GM21576 (cell line): ENCODE results near the gene APBB2.
A peak's percentile ranks its signal among the peaks of the same experiment; 100 is the strongest.
"Not testable (repeated sequence)": the region's sequence is repeated elsewhere in the genome, so short reads cannot be mapped to it uniquely, and the experiment has no call there.

ENCODE experiments used
- ATAC-seq: cut with Tn5 transposase; IDR thresholded peaks from one replicate; pipeline ENCODE4 v1.9.1; 2021; ENCODE audit warnings: mild to moderate bottlenecking, moderate library complexity; ENCODE audit not compliant: unreplicated experiment

APBB2 gene

GRCh38 chr4:40840255-40840984 lies 373.9 kb downstream of the APBB2 start:
- peak; percentile 50 for ATAC-seq

GRCh38 chr4:40838742-40839141 lies 375.6 kb downstream of the APBB2 start:
- ATAC-seq = no peak

GRCh38 chr4:40837094-40837870 lies 377.1 kb downstream of the APBB2 start:
- ATAC-seq = no peak

- no peak for ATAC-seq
Observed at GRCh38 chr4:40833212-40833611, 381.1 kb downstream of the APBB2 start.

GRCh38 chr4:40832175-40832574 lies 382.2 kb downstream of the APBB2 start:
- no peak for ATAC-seq

GRCh38 chr4:40831146-40831907 lies 383.0 kb downstream of the APBB2 start:
- no peak for ATAC-seq

GRCh38 chr4:40829586-40829985 lies 384.8 kb downstream of the APBB2 start:
- no peak for ATAC-seq

GRCh38 chr4:40828661-40829060 lies 385.7 kb downstream of the APBB2 start:
- ATAC-seq = no peak

GRCh38 chr4:40827758-40828157 lies 386.6 kb downstream of the APBB2 start:
- no peak for ATAC-seq

GRCh38 chr4:40826821-40827220 lies 387.5 kb downstream of the APBB2 start:
- ATAC-seq = no peak

- no peak for ATAC-seq
Observed at GRCh38 chr4:40825014-40825838, 389.1 kb downstream of the APBB2 start.

GRCh38 chr4:40822420-40823166 lies 391.7 kb downstream of the APBB2 start:
- ATAC-seq = no peak

GRCh38 chr4:40820101-40820500 lies 394.2 kb downstream of the APBB2 start:
- ATAC-seq = no peak

- not testable (repeated sequence) for ATAC-seq
Observed at GRCh38 chr4:40817157-40817556, 397.2 kb downstream of the APBB2 start.

GRCh38 chr4:40812856-40813255 lies 401.5 kb downstream of the APBB2 start:
- no peak for ATAC-seq

GRCh38 chr4:40812386-40812785 lies 402.0 kb downstream of the APBB2 start:
- ATAC-seq = no peak

GRCh38 chr4:40811956-40812355 lies 402.4 kb downstream of the APBB2 start:
- no peak for ATAC-seq

- no peak for ATAC-seq
Observed at GRCh38 chr4:40808926-40809457, 405.4 kb downstream of the APBB2 start.

- no peak for ATAC-seq
Observed at GRCh38 chr4:40804598-40804997, 409.7 kb downstream of the APBB2 start.

- peak; percentile 94 for ATAC-seq
Observed at GRCh38 chr4:40800064-40800463, 414.3 kb downstream of the APBB2 start.
